ENCODE measurements around the gene POLG2.

POLG2 gene

GRCh38 chr17:64496786-64497564 lies at the start of gene POLG2:
Gene POLG2 (minus strand): TSS chr17:64497054. CDS start chr17:64496968, 86 bp downstream.
- peak; percentile 92 for DNase-seq (ENCODE audit: low read depth)
- H3K4me3 ChIP-seq (ENCODE audit: low read length), result peak within 1 kb of the TSS; percentile 82
- TF ChIP-seq CTCF (conservative IDR thresholded peaks at IDR 0.05; ENCODE audit: low read length), result peak; percentile 59

- no peak for TF ChIP-seq CTCF (conservative IDR thresholded peaks at IDR 0.05; ENCODE audit: low read length)
These were observed 47.9 kb upstream of the POLG2 start for GRCh38 chr17:64544742-64545141.

GRCh38 chr17:64540118-64540776 lies 43.4 kb upstream of the POLG2 start:
- TF ChIP-seq CTCF (conservative IDR thresholded peaks at IDR 0.05; ENCODE audit: low read length), result no peak
- no peak for DNase-seq (ENCODE audit: low read depth)
- no peak overlapping the region for H3K4me3 ChIP-seq (ENCODE audit: low read length)

More at GRCh38 chr17:64544742-64545141, 47.9 kb upstream of the POLG2 start:
- H3K4me3 ChIP-seq (ENCODE audit: low read length), result no peak overlapping the region
- no peak for DNase-seq (ENCODE audit: low read depth)

GRCh38 chr17:64538508-64539130 lies 41.8 kb upstream of the POLG2 start:
- no peak for TF ChIP-seq CTCF (conservative IDR thresholded peaks at IDR 0.05; ENCODE audit: low read length)
- H3K4me3 ChIP-seq (ENCODE audit: low read length), result no peak overlapping the region
- no peak for DNase-seq (ENCODE audit: low read depth)

- no peak overlapping the region for H3K4me3 ChIP-seq (ENCODE audit: low read length)
- TF ChIP-seq CTCF (conservative IDR thresholded peaks at IDR 0.05; ENCODE audit: low read length), result no peak
- DNase-seq (ENCODE audit: low read depth), result no peak
These were observed 40.6 kb upstream of the POLG2 start for GRCh38 chr17:64537488-64537887.

- H3K4me3 ChIP-seq (ENCODE audit: low read length), result no peak overlapping the region
- DNase-seq (ENCODE audit: low read depth), result no peak
- no peak for TF ChIP-seq CTCF (conservative IDR thresholded peaks at IDR 0.05; ENCODE audit: low read length)
These were observed 40.1 kb upstream of the POLG2 start for GRCh38 chr17:64536913-64537312.
